C4-2B (cell line): ENCODE results near the gene ARHGAP26.

Experiments
- ZFX ChIP-seq: fragments of 450-650 bp; IDR thresholded peaks from 2 replicates; pipeline ENCODE4 v1.6.1; 2017
- TF ChIP-seq, protein P1 (sequence below): fragments of 450-650 bp; conservative IDR thresholded peaks from 2 replicates; pipeline ENCODE4 v1.5.1; 2017; ENCODE audit warnings: mild to moderate bottlenecking

GRCh38 chr5:143026380-143026779 lies 256.2 kb downstream of the ARHGAP26 start:
- TF ChIP-seq, protein P1, sequence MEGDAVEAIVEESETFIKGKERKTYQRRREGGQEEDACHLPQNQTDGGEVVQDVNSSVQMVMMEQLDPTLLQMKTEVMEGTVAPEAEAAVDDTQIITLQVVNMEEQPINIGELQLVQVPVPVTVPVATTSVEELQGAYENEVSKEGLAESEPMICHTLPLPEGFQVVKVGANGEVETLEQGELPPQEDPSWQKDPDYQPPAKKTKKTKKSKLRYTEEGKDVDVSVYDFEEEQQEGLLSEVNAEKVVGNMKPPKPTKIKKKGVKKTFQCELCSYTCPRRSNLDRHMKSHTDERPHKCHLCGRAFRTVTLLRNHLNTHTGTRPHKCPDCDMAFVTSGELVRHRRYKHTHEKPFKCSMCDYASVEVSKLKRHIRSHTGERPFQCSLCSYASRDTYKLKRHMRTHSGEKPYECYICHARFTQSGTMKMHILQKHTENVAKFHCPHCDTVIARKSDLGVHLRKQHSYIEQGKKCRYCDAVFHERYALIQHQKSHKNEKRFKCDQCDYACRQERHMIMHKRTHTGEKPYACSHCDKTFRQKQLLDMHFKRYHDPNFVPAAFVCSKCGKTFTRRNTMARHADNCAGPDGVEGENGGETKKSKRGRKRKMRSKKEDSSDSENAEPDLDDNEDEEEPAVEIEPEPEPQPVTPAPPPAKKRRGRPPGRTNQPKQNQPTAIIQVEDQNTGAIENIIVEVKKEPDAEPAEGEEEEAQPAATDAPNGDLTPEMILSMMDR: no peak
- TF ChIP-seq ZFX: no peak
